ENCODE data around the gene BABAM2.

The BABAM2 gene

GRCh38 chr2:28267282-28267681 is 376.8 kb downstream of the BABAM2 start:
- DNase-seq, result no peak

GRCh38 chr2:28268386-28268785 is 377.9 kb downstream of the BABAM2 start:
- DNase-seq, result no peak

GRCh38 chr2:28269019-28269784 is 378.7 kb downstream of the BABAM2 start:
- DNase-seq, result peak; percentile 42

DNA sequence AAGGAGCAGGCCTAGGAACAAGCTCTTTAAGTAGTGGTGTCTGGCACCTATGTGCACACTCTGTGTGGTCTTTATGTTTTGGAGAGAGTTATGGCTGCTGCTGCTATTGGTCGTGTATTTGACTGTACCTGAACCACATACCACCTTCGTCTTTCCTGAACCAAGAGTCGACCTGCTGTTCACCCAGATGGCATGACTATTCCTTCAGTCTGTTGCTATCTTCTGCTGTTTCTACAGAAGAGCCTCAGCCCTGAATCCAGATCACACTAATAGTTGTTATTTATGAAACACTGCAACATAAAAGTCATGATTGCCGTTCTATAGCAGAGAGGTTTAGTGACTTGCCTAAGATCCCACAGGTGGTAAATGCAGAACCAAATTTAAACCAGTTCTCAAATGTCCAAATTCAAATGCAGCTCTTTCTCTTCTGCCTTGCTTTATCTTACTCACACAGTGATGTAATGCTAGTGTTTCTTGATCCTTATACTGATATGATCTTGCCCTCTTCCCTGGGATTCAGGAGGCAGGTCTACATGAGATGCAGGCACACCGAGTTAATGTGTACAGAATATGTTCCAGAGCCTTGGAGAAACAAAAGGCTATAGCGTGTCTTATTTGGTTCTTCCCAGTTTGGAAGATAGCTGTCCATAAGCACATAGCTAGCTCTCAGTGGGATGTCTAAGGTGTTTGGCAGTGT is 380.1 kb downstream of the BABAM2 start:
- DNase-seq, result no peak

DNA sequence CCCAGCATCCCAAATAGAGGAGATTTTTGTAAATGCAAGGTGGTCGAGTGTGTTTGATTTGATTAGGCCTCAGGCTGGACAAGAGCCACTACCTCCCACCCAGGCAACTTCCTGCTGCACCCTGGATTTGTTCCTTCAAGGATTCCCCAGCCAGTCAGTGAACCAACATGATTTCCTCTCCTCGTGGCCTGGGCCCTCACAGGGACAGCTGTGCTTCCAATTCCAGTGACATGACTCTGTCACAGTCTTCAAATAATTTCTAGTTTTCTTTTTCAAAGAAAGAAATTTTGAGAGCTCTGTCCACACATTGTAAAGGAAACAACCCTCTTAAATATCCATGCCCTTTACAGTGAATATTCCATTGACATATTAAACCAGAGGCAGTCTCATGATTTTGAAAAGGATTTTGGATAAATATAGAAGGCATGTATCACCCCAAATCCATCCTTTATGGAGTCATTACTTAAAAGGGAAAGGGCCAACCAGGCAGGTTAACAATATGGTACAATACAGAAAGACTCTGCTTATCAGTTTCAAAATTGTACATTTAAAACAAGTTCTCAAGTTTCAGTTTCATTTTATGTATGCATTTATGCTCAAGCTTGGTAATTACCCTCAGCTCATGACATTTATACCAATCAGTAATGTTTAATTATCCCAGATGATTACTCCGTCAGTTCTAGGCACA is 380.8 kb downstream of the BABAM2 start:
- DNase-seq, result no peak

DNA sequence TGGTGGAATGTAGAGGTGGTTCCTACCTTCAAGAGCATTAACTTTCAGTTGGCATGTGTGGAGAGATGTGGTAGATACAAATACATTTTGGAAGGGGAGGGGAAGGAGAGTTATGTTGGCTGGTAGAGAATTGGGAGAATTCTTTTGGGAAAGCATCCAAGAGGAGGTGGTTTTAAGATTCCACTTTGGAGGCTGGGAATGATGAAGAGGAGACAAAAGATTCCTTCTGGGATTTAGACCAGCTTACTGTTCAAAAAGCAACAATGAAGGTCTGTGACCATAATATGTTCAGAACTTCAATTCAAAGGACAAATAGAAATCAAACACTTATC is 381.4 kb downstream of the BABAM2 start:
- no peak for DNase-seq

- no peak for DNase-seq
Measured at GRCh38 chr2:28273751-28274150, 383.2 kb downstream of the BABAM2 start.

DNA sequence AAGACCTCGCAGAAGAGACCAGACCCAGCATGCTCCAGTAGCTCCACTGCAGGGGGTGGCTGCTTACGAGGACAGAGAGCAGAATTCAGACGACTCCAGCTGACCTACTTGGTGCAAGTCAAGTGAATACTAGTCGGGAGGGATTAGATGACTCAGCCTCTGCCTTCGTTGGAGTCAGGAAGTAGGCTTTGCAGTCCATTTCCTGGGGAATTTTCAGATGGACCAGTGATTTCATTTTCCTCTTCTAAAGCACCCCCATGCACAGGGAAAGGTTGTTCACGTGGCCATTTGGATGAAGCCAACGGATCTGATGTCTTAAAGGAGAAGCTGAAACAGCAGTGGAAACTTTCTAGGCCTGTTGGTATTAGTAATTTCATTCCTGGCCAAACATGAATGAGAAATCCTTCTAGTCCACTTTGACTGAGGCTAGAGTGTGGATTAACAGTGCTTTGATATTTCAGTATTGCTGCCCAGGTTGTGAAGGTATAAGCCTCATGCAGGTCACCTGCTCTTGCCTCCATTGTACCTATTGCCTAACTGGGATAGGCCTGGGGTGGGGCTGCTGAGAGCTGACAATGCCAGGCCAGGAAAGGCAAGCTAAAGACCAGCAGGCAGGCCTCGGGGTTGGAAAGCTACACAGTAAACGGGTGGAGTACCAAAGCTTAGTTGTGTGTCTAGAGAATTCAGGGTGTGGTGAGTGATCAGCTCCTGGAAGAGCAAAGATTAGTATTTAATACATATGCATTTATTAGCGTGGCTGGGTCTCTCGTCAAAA is 384.6 kb downstream of the BABAM2 start:
- peak; percentile 65 for DNase-seq

DNA sequence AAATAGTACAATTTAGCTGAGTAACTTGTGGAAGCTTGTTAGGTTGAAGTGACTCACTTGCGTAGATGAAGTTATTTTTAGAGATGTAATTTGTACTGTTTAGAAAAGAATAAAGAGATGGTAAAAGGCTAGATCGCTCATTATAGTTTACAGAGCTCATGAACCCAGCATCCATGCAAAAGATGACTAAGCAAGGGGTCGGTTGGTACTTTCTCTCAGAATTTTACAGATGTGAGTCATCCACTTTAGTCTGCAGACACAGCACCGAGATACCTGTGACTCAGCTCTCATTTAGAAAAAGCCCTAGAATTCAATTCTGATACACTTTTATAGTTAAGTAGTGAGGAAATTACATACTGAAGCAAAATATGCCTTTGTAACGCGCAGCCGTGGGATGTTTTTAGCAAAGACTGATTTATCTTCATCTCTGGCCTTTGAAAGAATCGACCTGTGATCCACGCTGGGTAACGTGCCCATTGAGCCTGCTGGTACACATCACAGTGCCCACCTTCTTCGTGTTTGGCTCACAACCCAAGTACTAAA is 385.6 kb downstream of the BABAM2 start:
- DNase-seq, result peak; percentile 79

DNA sequence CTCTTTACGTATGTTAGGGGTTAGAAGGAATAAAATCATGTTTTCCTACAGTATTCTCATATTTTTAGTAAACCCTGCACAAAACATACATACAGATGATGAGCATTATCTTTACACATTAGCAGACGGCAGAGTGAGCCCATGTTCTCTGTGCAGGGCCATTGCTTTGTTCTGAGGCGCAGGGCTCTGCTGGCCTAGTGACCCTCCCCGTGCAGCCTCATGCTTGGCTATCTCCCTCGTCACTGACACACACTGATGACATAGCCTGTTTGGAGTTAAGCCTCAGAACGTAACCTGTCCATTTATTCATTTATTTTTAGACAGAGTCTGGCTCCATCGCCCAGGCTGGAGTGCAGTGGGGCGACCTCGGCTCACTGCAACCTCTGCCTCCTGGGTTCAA is 386.3 kb downstream of the BABAM2 start:
- peak; percentile 15 for DNase-seq

DNA sequence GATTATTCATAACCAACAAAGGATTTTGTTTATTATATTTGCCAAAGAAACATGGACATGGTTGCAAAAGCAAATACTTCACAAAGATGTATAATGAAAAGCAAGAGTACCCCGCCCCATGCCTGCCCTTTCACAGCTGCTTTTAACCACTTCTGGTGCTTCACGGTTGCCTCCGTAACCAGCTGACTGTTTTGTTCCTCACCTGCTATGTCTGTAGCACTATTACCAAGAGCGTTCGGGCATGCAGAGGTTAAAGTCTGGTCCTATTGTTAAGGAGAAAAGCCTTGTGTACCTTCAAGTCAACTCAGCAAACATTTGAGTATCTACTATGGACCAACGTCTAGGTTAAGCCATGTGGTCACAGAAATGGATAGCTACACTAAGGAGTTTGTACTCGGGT is 386.9 kb downstream of the BABAM2 start:
- DNase-seq, result peak; percentile 94

DNA sequence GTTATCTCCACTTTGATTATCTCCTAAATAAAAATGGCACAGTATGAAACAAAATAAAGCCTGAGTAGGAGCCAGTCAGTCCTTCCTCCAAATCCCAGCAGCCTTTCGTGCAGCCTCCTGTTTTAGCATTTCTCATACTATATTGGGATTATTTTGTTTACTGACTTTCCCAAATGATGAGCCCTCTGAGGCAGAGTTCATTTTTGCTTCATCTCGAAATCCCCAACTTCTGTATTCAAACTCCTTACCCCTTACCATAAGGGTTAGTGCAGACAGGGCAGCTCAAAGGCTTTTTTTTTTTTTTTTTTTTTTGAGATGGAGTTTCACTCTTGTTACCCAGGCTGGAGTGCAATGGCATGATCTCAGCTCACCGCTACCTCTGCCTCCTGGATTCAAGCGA is 388.8 kb downstream of the BABAM2 start:
- DNase-seq, result no peak

DNA sequence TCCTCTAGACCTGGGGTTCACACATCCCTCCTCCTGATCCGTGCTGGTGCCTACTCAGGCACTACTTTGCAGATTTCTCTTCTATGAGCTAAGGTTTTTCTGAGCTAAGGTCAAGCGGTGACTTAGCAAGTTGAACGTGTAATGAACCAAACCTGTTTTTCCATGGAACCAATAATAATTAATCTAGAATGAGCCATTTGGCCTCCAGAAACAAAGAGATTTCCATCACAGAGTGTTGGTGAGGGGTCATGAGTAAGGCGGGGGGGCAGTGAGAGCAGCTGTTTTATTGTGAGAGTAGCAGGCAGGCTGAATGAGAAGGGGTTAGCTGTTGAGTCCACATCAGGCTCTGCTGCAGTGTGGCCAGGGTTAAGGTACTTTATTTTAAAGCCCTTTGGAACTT is 390.1 kb downstream of the BABAM2 start:
- DNase-seq, result peak; percentile 16

- no peak for DNase-seq
Measured at GRCh38 chr2:28281739-28282138, 391.2 kb downstream of the BABAM2 start.

GRCh38 chr2:28282248-28282647 is 391.7 kb downstream of the BABAM2 start:
- DNase-seq, result no peak

DNA sequence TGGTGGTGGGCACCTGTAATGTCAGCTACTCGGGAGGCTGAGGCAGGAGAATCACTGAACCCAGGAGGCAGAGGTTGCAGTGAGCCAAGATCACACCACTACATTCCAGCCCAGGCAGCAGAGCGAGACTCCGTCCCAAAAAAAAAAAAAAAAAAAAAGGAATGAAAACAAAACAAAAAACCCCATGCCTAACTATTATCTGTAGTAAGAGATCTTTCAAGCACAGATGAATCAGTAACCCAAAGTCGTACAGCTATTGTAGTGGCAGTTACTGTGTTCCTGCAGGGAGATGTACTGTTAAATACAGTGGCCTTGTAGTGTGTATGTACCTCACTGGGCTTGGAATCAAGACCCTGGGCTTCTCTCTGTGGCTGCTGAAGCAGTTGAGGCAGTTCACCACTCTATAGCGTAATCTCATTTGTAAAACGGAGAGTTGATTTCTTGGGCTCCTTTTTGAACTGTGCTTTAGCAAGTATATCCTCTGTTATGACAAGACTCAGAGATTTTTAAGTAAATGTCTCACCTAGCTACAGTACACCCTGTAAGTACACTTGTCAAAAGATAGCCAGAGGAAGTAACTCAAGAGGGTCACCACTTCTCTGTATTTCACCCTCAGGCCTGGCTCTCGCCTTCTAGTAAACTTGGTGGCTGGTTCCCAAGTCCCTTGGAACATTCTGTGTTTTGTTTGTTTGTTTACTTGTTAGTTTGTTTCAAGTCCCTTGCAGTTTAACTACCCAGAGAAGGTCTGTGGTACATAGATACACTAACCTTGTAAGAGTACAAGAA is 392.5 kb downstream of the BABAM2 start:
- DNase-seq, result no peak

DNA sequence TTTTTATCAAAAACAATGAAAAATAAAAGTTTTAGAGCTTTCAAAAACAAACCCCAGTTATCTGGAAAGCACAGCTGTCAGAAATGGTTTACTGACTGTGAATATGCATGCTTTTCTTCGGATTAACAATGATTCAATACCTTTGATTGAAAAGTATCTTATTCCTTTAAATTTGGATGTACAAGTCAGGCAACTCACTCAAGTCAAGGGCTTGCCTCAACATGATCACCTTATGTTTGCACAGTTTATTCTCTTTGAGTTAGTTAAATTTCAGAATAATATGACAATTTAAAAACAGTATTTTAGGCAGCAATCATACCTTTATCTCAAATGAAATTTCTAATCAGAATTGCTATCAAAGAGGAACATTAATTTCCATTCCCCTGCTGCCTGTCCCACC is 393.3 kb downstream of the BABAM2 start:
- no peak for DNase-seq

- no peak for DNase-seq
Measured at GRCh38 chr2:28286678-28287077, 396.1 kb downstream of the BABAM2 start.

- DNase-seq, result no peak
Measured at GRCh38 chr2:28287256-28287915, 396.9 kb downstream of the BABAM2 start.

- DNase-seq, result no peak
Measured at GRCh38 chr2:28288620-28289019, 398.1 kb downstream of the BABAM2 start.

- DNase-seq, result no peak
Measured at GRCh38 chr2:28291811-28292440, 401.4 kb downstream of the BABAM2 start.

All from DMS53 (cell line).